Activated CD8-positive, alpha-beta T cell treated with anti-CD3 and anti-CD28 coated beads for 36 hours (primary cell): ENCODE results near the gene ARAP3. TPM values are rescaled to one million over a fixed set of nuclear protein-coding genes. Genes with fewer than 3 reads are reported as not detected.
A peak's percentile ranks its signal among the peaks of the same experiment; 100 is the strongest.
"Not testable (repeated sequence)": the region's sequence is repeated elsewhere in the genome, so short reads cannot be mapped to it uniquely, and the experiment has no call there.

Source experiments
- ATAC-seq: fragments of 200-7000 bp; cut with Tn5 transposase; one replicate; pipeline ENCODE4 v1.10.0; 2021; ENCODE audit warnings: mild to moderate bottlenecking, moderate library complexity
- CTCF ChIA-PET: fragments of 350-600 bp; sonication (Branson Sonifier 250); formaldehyde crosslinking; loops from one replicate; lab custom pipeline; 2021; ENCODE audit warnings: antibody characterized with exemption; lab: Charles Lee
- POLR2A ChIA-PET: fragments of 350-600 bp; sonication (Branson Sonifier 250); formaldehyde crosslinking; loops from one replicate; lab custom pipeline; 2021; ENCODE audit warnings: antibody characterized with exemption; lab: Charles Lee
- DNase-seq: peaks from one replicate; pipeline ENCODE4 v3.0.0-alpha.2; 2020
- H3K27ac Mint-ChIP-seq: one replicate; pipeline ENCODE4 v1.8.0; 2021; ENCODE audit warnings: mild to moderate bottlenecking, mixed read lengths
- H3K27me3 Mint-ChIP-seq: one replicate; pipeline ENCODE4 v1.8.0; 2021; ENCODE audit warnings: mixed read lengths
- H3K36me3 Mint-ChIP-seq: one replicate; pipeline ENCODE4 v1.8.0; 2021; ENCODE audit warnings: low read depth, mixed read lengths
- H3K4me1 Mint-ChIP-seq: one replicate; pipeline ENCODE4 v1.8.0; 2021; ENCODE audit warnings: low read depth, mixed read lengths
- H3K4me3 Mint-ChIP-seq: one replicate; pipeline ENCODE4 v1.8.0; 2021; ENCODE audit warnings: mild to moderate bottlenecking, moderate library complexity, mixed read lengths
- H3K9me3 Mint-ChIP-seq: one replicate; pipeline ENCODE4 v1.8.0; 2021; ENCODE audit warnings: mixed read lengths
- CTCF ChIP-seq: fragments of 200-600 bp; IDR thresholded peaks from one replicate; pipeline ENCODE4 v1.8.0; 2022; ENCODE audit warnings: antibody characterized with exemption, mild to moderate bottlenecking
- intact Hi-C: fragments of 100-400 bp; cut with micrococcal nuclease; formaldehyde crosslinking; loops from one replicate; pipeline ENCODE4 v1.10.0; 2022
- total RNA-seq, 2 experiments: library from RNA; stranded (reverse); gene quantifications; one replicate each; pipeline ENCODE4 v1.2.3, GENCODE V29; 2021

The ARAP3 gene
- total RNA-seq = 1 to 10 TPM; 5.9 to 7.2 TPM

DNA sequence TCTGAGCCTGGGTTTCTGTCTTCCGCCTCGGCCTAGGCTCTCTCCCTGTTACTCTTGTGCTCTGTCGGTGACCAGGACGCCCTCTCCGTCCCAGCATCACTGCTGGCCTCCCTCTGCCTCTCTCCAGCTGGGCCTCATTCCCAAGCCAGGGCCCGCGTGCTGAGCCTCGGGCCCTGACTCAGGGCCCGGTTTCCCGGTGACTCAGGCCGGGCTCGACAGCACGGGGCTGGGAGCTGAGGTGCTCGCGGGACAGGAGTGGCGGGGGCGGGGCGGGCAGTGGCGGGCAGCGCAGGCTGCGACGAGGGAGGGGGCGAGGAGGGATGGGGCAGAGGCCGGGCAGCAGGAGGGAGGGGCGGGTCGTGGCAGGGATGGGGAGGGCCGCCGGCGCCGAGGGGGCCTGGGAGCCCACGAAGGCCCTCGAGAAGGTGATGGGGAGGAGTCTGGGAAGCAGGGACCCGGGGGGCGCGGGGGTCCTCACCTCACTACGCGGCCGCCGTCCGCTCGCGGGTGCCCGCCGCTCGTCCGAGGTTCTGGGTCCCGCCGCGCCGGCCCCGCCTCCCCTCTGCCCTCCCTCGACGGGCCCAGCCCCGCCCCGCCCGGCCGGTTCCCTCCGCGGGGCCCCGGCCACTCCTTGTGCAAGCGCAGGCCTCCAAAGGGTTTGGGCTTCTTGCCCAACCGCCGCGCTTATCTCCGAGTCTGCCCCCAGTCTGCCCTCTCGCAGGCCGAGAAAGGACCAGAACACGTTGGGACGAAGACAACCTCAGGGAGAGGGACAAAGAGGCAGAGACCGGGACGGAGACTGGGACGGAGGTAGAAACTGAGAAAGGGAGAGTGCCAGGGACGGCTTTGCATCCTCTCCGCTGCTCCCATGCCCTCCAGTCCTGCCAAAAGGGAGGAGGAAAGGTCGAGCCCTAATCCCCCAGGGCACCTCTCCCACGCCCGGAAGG lies at the start of gene ARAP3:
Gene ARAP3, minus strand, starts transcription at position 536 of the 947 bp plus-strand sequence. CDS start 1,744 bp downstream, outside the sequence.
- peak; percentile 73 for ATAC-seq
- ChIA-PET CTCF (interaction anchor here (0.6 to 6.3 kb wide), 10 partner anchors 12 to 287 kb away, joined by 3 to 85 read pairs (median 8); partner anchors contain the start of genes PCDH12 and RNF14), POLR2A (interaction anchor here (0.8 to 1.5 kb wide), 4 partner anchors 10 to 28 kb away, joined by 3 to 5 read pairs (median 4); no protein-coding TSS in a partner anchor)
- no peaks in the 10 kb centered on the region for H3K36me3 Mint-ChIP-seq
- H3K9me3 Mint-ChIP-seq = no peaks in the 10 kb centered on the region
- H3K4me3 Mint-ChIP-seq = peak within 1 kb of the TSS; percentile 72
- intact Hi-C loops = no loop called here
- peak; percentile 54 for DNase-seq
- peaks cover 24% of the 10 kb centered on the region for H3K4me1 Mint-ChIP-seq
- H3K27me3 Mint-ChIP-seq = no peaks in the 10 kb centered on the region
- peak within 1 kb of the TSS; percentile 68 for H3K27ac Mint-ChIP-seq
- TF ChIP-seq CTCF = no peak

DNA sequence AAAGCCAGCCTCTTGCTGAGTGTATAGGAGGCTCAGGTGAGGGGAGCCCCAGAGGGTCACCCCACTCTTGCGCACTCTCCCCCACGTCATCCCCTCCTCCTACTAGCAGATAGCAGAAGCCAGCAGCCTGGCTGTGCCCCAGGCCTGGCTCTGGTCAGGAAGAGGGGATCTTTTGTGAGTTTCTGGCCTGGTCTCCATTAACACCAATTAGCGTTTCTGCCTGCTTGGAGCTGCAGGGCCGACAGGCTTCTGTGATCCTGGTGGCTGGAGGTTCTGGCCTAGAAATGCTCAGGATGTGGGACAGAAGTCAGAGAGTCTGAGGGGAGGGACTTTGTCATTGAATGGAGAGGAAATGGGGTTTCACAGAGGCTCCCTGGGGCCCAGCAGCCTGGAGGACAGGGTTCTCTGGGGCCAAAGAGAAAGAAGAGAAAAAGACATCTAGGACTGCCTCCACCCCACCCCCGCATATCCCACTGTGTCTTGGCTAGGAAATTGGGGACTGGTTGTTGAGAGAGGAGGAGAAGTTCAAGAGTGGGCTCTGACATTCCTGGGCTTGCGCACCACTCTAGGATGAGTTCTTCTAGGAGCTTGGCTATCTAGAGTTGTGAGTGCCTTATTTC lies 47.5 kb upstream of the ARAP3 start:
- ChIA-PET CTCF (no interaction called here), POLR2A (no interaction called here)
- Mint-ChIP-seq H3K27me3 (peaks cover 2% of the 10 kb centered on the region), H3K9me3 (no peaks in the 10 kb centered on the region), H3K4me3 (no peak overlapping the region), H3K36me3 (no peaks in the 10 kb centered on the region), H3K4me1 (no peaks in the 10 kb centered on the region), H3K27ac (no peak overlapping the region)
- DNase-seq = no peak
- no peak for TF ChIP-seq CTCF
- intact Hi-C loops = no loop called here
- no peak for ATAC-seq

- intact Hi-C loops = no loop called here
- ChIA-PET CTCF (no interaction called here), POLR2A (interaction anchor here (1.3 kb wide), 1 partner anchor 20 kb away, joined by 3 read pairs; no protein-coding TSS in a partner anchor)
- Mint-ChIP-seq H3K4me3 (no peak overlapping the region), H3K27me3 (no peaks in the 10 kb centered on the region), H3K4me1 (no peaks in the 10 kb centered on the region), H3K27ac (no peak overlapping the region), H3K36me3 (no peaks in the 10 kb centered on the region), H3K9me3 (no peaks in the 10 kb centered on the region)
- no peak for ATAC-seq
- no peak for DNase-seq
- TF ChIP-seq CTCF = no peak
Observed at GRCh38 chr5:141725891-141726290, 43.9 kb upstream of the ARAP3 start.

DNA sequence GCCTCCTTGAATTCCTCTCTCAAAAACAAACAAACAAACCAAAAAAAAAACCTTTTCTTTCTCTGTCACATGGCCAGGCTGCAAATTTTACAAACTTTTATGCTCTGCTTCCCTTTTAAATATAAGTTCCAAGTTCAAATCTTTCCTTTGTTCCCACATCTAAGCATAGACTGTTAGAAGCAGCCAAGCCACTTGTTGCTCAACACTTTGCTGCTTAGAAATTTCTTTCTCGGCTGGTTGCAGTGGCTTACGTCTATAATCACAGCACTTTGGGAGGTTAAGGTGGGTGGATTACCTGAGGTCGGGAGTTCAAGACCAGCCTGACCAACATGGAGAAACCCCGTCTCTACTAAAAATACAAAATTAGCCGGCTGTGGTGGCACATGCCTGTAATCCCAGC lies 43.1 kb upstream of the ARAP3 start:
- H3K9me3 Mint-ChIP-seq, H3K4me3 Mint-ChIP-seq, H3K4me1 Mint-ChIP-seq, ATAC-seq, H3K27ac Mint-ChIP-seq, H3K27me3 Mint-ChIP-seq, intact Hi-C loops, DNase-seq, CTCF ChIA-PET, H3K36me3 Mint-ChIP-seq: not testable (repeated sequence)
- POLR2A ChIA-PET = interaction anchor here (1.2 kb wide), 1 partner anchor 9 kb away, joined by 3 read pairs; no protein-coding TSS in a partner anchor

DNA sequence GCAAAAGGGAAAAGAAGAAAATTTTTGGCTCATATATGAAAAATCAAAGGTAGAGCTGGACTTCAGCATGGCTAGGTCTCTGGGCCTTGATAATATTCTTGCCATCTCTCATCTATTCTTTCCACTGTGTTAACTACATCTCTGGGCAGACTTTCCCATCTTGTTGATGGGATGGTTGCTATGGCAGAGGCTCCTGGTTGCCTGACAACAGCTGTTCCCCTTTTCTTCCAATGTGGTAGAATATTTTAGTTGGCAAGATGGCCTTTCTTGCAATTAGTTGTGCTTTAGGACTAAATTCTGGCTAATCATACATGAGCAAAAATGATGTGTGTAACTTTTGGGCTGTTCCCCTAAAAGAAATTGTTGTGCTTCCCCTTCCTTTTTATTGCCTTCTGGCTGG lies 40.2 kb upstream of the ARAP3 start:
- intact Hi-C loops = no loop called here
- Mint-ChIP-seq H3K9me3 (no peaks in the 10 kb centered on the region), H3K27ac (no peak overlapping the region), H3K27me3 (no peaks in the 10 kb centered on the region), H3K4me1 (no peaks in the 10 kb centered on the region), H3K4me3 (no peak overlapping the region), H3K36me3 (no peaks in the 10 kb centered on the region)
- DNase-seq = no peak
- no peak for TF ChIP-seq CTCF
- ChIA-PET CTCF (interaction anchor here (1.0 to 1.8 kb wide), 4 partner anchors 58 to 238 kb away, joined by 3 to 6 read pairs (median 4); partner anchors contain the start of gene PCDH1), POLR2A (no interaction called here)
- ATAC-seq = no peak
